HG03521 (cell line): ENCODE measurements around the gene TOP3A.
A peak's percentile ranks its signal among the peaks of the same experiment; 100 is the strongest.

Experiments
- ATAC-seq: cut with Tn5 transposase; IDR thresholded peaks from one replicate; pipeline ENCODE4 v1.9.1; 2021; ENCODE audit warnings: mild to moderate bottlenecking, moderate library complexity; ENCODE audit not compliant: unreplicated experiment

TOP3A gene

DNA sequence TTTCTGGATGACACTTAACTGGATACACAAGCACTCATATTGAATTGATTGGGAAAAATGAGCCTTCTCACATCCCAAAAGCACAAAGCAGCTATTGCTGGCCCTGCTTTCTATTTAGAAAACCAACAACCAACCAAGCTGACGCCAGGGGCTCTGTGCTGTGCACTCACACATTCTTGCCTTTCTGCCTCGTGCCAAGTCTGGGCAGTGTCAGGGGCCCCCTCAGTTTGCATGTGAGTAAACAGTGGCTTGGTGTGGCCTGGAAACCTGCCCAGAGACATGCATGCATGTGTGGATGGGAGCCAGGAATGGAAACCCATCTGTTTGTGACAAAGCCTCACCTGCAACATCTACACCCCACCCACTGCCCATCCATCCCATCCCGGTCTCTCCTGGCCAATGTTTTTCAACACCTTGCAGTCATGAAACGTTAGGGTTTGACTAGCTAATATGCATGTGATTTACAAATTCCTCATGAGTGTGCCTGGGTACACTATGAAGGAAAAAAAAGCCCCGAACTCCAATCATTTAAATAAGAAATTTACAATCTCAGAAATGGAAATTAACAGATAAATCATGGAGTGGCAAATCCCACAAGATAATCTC, 33.9 kb downstream of the TOP3A start:
- ATAC-seq = no peak

DNA sequence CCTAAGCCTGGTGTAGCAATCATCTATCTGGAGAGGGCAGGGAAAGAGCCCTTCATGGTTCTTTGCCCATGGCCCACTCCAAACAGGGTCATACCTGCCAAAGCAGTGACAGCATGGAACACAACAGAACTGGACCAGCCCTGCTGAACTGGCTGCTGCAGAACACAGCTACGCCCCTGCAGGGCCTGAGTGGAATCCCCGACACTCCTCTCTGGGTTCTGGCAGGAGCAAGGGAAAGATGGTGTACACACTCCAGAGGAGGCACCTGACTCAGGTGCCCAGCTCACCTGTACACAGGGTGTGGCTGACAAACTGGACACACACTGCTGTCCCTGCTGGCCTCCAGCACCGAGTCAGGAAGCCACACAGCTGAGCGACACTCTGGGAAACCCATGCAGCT, 34.5 kb downstream of the TOP3A start:
- no peak for ATAC-seq

DNA sequence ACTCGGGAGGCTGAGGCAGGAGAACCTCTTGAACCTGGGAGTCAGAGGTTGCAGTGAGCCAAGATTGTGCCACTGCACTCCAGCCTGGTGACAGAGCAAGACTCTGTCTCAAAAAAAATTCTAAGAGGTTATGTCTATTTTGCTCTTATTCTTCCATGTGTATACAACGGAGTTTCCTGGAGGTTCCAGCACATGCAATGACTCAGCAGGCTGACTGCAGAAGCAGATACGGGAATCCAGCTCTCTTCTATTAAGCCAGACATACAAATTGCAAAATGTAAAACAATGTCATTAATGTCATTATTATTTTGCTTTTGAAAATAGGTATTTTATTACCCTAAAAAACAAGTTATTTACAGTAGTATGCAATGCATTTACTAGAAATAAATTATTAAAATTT, 35.9 kb downstream of the TOP3A start:
- ATAC-seq = no peak

DNA sequence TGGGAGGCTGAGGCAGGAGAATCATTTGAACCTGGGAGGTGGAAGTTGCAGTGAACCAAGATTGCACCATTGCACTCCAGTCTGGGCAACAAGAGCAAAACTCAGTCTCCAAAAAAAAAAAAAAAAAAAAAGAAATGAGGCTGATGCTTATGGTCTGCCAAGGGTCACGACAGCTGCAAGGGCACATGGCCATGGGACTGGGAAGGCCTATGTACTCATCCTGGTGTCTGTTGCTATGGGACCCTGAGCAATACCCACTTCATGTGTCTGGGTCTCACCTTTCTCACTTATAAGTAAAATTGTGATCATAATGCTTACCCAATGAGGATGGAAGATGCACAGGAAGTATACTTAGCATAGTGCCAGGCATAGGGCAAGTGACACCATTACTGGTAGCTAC, 37.7 kb downstream of the TOP3A start:
- no peak for ATAC-seq

DNA sequence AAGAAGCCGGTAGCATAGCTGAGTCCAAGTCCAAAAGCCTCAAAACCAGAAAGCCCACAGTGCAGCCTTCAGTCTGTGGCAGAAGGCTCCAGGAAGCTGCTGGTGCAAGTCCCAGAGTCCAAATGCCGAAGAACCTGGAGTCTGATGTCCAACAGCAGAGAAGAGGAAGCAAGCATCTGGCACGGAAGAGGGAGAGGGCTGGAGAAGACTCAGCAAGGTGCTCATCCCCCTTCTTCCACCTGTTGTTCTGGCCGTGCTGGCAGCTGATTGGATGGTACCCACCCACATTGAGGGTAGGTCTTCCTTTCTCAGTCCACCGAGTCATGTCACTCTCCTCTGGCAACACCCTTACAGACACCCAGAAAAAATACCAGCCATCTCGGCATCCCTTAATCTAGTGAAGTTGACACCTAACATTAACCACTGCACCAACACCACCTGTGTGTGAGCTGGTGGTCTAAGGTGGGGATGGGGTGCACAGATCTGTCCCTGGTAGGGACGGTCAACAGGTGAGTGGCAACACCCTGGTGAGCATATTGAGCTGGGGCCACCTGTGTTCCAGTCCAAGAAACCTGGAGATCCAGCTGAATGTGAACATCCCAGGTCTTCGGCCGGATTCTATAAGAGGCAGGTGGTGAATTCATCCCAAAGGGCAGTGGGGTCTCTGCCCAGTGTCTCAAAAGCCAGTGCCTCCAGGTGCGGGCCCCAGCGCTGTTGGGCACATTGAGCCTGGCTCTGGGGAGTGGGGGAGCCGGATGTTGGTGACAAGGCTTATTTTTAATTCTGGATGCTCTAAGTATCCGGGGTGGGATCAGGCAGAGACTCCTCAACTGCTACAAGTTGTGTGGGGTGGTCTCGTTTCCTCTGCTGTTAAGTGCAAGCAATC, 44.5 kb downstream of the TOP3A start:
- no peak for ATAC-seq

DNA sequence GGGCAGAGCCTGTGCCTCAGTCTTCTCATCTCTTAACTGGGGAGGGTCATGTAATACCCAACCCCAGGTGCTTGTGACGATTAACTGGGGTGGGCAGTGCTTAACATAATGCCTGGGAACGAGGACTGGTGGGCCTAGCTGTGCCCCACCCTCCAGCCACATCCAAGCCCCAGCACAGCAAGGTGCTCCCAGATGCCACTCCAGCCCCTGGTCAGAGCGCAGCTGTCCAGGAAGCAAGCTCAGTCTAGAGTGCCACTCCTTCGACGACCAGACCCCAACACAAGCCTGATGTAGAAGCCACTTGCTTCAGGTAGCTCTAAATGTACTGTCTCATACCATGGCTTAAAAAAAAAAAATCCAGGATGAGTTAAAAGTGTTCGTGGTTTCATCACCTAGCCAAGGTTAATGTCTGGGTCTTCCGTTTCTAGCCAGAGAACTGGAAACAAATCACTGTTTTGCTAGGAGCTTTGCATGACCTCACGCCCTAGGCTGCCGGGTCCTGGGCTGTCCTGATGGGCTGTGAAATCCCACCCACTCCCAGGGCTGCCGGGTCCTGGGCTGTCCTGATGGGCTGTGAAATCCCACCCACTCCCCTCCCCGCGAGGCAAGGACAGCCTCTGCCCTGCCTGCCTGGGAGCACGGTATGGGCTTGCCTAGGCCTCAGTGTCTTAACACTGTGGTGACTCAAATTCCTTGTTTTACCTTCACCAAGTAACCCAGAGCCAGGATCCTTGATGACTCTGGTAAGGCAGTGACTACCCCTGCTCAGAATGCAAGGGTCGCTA, 46.7 kb downstream of the TOP3A start:
- ATAC-seq = no peak

DNA sequence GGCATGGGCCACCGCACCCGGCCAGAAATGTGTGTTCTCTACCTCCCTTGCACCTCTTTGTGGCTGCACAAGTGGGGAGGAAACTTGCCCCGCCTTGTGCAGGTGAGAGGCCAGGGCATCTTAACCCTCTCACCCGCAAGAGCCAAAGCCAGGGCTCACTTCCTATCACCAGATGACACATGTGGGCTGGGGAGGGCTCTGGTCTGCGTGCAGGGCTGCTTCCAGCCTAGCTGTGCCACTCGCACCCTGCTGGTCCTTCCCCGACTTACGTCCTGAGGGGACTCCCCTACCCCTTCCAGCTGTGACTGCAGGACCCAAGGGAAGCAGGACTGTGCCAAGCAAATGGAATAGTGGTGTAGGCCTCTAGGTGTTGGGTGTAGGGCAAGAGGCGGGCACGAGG, 47.4 kb downstream of the TOP3A start:
- no peak for ATAC-seq

DNA sequence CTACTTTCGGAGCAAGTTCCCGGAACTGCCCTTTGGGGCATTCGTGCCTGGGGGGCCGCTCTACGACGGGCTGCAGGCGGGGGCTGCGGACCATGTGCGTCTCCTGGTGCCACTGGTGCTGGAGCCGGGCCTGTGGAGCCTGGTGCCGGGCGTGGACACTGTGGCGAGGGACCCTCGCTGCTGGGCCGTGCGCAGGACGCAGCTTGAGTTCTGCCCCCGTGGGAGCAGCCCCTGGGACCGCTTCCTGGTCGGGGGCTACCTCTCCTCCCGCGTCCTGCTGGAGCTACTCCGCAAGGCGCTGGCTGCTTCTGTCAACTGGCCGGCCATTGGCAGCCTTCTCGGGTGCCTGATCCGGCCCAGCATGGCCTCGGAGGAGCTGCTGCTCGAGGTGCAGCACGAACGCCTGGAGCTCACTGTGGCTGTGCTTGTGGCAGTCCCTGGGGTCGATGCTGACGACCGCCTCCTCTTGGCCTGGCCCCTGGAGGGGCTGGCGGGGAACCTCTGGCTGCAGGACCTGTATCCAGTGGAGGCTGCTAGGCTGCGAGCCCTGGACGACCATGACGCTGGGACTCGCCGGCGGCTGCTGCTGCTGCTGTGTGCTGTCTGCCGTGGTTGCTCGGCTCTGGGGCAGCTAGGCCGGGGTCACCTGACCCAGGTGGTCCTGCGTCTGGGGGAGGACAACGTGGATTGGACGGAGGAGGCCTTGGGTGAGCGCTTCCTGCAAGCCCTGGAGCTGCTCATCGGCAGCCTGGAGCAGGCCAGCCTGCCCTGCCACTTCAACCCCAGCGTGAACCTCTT, 50.7 kb downstream of the TOP3A start:
- ATAC-seq = no peak

DNA sequence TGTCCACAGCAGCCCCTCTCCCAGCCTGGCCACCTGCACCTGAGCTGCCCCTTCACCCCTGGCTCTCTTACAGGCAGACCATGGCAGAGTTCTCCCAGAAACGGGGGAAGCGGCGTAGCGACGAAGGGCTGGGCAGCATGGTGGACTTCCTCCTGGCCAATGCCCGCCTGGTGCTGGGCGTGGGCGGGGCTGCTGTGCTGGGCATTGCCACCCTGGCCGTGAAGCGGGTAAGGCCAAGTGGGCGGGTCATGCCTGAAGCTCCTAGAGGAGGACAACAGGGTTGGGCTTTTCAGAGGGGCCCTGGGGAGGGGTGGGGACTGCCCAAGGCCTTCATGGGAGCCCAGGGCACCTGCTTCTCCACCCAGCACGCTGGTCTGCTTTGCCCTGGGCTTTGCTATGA, 52.2 kb downstream of the TOP3A start:
- ATAC-seq = no peak

DNA sequence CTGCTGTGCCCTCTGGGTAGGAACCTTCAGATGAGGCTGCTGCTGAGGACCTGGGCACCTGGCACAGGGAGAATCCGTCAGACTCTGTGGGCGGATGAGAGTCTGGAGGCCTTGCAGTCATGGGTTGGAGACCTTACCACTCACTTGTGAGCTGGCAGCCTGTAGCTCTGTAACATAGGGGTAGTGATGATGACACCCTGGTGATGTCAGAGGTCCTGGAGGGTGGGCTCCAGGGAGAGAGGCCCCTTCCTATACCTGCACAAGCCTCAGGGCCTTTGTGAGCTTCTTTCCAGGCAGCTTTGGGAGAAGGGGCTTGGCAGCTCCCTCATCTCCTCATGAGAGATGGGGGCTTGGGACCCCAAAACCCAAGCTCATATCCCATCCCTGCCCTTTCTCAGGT, 52.7 kb downstream of the TOP3A start:
- no peak for ATAC-seq

DNA sequence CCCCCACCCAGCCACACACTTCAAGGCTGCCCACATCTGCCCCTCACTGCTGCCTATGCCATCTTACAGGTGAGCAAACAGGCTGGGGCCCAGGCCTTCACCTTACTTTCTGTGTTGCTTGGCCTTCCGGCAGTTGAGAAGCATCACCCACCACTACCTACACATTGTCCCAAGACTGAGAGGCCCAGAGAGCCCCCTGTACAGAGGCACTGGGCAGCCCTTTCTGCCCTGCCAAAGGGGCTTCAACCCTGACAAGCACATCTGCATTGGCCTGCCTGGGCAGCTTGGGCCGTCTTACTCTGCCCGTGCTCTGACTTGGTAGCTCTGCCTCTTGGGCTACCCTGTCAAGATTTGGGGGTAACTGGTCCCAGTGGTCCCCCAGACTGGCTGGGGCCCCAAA, 53.1 kb downstream of the TOP3A start:
- no peak for ATAC-seq

DNA sequence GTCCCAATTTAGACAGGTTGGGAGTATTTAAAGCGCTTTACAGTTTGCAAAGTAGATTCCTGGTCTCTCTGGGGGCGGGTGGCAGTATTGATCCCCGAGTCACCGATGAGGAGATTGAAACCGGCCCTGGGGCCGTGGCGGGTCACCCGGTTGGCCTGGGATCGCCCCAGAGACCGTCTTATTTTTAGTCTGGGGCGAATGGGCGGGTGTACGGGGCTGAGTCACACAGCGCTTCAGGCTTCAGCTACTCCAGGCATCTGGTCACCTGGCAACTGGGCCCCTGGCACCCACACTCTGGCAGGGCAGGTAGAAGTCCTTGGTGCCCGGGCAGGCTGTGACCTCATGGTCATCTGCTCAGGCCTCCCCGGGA, 53.7 kb downstream of the TOP3A start:
- no peak for ATAC-seq

DNA sequence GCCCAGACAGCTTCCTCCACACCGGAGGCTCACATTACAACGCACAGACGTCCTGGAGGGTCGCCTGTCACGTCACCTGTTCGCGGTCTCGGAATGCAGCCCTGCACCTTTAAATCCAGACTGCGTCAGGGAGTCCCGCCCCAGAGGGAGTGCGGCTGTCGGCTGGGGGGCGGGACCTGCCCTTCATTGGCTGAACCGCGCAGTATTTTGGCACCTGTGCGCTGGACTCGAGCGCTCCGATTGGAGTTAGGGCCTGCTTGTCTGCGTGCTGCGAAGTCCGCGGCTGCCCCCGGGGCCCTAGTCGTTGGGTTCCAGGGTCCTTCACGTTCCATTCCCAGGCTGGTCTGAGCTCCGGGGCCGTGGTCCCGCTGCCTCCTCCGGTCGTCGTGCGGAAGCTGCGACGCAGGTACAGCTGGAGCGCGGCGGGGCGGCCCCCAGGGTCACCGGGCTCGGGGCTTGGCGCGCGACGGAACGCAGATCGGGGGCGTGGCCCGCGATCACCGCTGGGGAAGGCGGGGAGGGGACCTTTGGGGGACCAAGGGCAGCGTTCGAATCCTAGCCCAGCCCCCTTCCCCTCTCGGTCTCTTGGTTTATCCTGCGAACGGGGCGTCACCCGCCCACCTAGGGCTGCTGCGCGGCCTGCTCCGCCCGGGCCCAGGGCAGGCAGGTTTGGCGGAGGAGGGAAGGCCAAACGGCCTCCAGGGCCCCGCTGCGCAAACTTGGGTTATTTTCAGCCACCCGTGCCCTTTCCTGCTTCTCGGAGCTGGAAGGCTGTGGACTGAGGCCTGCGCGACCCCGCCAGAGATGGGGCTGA, 54.3 kb downstream of the TOP3A start, which contains the start of gene MIEF2:
TSS of gene MIEF2 (plus strand) at position 331 of the 814 bp plus-strand sequence. CDS start 2,059 bp downstream, outside the sequence.
- ATAC-seq = peak; percentile 75

DNA sequence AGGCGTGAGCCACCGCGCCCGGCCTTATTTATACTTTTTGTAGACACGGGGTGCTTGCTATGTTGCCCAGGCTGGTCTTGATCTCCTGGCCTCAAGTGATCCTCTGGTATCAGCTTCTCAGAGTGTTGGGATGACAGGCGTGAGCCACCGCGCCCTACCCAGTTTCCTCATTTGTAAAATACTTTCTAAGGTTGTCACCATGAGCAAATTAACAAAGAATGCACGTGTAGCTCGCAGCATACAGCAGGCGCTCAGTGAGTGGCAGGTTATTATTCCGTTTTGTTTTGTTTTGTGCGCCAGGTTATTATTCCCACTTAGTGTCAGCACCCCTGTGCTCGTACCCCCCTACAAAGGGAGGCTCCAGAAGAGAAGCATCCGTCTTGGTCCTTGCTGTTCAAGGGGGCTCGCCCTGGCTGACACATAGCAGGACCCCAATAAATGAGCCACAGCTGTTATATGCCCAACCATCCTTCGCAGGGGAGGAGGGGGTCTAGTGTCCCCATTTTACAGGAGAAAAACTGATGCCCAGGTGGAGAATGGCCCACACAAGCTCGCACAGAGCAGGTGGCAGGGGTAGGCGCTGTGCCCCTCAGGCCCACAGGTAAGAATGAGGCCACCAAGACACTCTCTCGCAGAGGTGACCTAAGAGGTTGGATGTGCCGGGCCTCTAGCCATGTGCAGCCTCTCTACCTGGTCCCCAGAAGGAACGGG, 55.0 kb downstream of the TOP3A start:
- ATAC-seq = no peak

DNA sequence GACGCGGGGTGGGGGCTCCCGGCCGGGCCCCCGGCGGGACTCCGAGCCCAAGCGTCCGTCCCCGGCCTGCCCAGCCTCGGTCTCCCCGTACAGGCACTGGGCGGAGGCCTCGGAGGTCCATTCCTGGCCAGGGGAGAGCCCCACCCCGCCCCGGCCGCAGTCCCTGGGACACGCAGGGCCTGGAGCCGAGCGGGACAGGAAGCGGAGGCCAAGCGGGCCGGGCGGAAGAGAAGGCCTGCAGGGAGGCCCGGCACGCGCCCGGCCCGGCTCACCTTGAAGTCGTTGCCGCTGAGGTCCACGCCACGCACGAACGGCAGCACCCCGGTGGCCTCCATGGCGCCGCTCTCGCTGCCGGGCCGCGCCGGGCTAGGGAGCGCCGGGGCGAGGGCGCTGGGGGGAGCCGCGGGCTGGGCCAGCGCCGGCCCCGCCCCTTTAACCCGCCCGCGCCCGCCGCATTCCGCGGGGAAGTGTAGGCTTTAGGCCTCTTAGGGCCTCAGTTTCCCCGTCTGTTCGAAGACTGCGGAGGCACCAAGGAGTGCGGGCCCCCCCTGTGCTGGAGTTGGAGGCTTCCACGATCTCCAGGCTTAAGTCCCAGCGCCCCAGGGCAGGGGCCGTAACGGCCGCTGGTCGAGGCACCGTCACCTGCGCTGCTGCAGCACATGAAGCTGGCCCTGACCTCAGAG, 56.3 kb downstream of the TOP3A start, which contains the start of gene FLII:
TSS of gene FLII (minus strand) at position 383 of the 683 bp plus-strand sequence. CDS start at position 335, 48 bp downstream.
- ATAC-seq = peak; percentile 22

DNA sequence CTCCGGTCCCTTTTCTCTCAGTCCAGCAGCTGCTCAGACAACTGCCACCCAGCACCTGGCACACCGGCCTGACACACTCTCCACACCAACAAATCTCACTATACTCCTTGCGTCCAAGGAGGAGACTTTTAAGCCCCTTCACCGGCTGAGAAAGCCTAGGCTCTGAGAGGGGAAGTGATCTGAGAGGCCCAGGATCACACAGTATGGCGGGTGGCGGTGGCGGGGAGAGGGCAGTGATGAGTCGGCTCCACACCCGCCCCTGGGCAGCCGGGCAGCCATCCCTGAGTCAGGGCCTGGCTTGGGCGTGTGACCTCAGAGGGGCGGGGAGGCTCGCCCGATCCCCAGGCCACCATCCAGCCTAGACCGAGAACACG, 56.8 kb downstream of the TOP3A start:
- peak; percentile 26 for ATAC-seq

DNA sequence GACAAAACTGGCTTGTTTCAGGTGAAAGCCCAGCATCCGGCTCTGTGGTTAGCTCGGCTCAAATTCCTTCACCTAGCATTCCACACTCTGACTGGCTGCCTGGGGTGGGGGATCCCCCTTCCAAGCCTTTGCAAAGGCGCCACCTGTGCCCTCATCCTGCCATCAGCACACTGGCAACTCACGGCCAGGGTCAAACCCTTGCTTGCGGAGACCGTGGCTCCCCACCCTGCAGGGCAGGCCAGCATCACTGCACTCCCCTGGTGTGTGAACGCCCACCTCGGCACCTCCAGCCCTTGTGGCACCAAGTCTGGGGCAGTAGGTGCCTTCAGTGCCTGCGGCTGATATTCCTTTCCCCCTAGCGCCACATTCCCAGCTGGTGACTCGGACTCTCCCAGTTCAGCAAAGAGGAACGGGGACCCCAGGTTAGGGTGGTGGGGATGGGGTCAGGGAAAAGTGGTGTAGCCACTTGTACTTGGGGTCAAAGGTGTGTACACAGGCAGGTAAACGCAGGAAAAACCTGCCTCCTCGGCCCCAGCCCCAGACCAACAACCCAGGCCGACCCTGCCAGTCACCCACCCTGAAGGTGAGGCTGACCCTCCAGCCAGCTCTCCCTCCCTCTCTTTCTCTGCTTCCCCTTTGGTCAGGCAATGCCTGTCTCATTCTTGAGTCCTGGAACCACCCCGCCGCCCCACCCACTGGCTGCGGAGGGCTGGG, 57.4 kb downstream of the TOP3A start:
- ATAC-seq = no peak

DNA sequence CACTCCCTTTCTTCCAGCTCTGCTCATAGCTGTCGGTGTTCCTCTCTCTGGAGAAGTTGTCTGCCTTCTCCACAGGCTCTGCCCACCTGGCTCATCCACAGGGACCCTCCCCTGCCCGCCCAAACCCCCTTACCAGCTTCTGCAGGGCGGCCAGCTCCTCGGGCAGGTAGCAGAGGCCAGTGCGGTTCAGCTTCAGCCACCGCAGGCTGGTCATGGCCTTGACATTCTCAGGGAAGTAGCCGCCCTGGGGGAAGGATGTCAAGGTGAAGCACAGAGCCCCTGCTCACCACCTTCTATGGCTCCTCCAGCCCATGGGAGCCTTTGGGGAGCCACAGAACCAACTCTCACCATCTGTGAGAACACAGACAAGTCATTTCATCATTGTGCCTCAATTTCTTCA, 58.0 kb downstream of the TOP3A start:
- no peak for ATAC-seq
